ENCODE measurements around the gene SUSD1. TPM values are rescaled to one million over a fixed set of nuclear protein-coding genes. Genes with fewer than 3 reads are reported as not detected.

SUSD1 gene
- total RNA-seq, 1 experiment from 2014 or later = 24.6 TPM

DNA sequence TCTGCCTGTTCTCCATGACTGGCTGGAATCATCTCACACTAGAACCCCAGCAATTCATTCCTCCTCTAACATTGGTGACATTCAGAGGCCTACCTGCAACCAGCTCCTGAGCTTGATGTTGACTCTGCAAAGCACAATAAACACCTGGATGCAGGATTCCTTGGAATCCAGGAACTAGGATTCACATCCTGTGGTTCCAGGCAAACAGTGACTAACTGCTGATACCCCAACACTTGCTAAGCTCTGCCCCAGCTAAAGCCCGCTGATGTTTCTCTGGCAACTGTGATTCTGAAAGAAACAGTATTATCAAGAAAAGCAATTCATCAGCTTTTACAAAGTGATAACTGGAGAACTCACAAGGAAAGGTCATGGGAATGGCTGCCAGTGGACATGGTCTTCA is 29.2 kb downstream of the SUSD1 start:
- peaks cover 9% of the 10 kb centered on the region for H3K4me1 Mint-ChIP-seq (ENCODE audit: low read depth, unreplicated experiment)
- intact Hi-C loops (cut with micrococcal nuclease; ENCODE audit: unreplicated experiment) = no loop called here
- no TSS peak for BruUV-seq (replicated peaks)
- H3K27ac Mint-ChIP-seq (ENCODE audit: unreplicated experiment) = no peak overlapping the region
- CTCF ChIA-PET = no interaction called here
- H3K9me3 Mint-ChIP-seq (ENCODE audit: low read depth, unreplicated experiment) = no peaks in the 10 kb centered on the region
- DNase-seq = no peak
- peaks cover 8% of the 10 kb centered on the region for H3K36me3 Mint-ChIP-seq (ENCODE audit: insufficient read depth, unreplicated experiment)
- H3K27me3 Mint-ChIP-seq (ENCODE audit: unreplicated experiment) = no peaks in the 10 kb centered on the region
- no peak for TF ChIP-seq CTCF (IDR thresholded peaks at IDR 0.05; ENCODE audit: unreplicated experiment)
- H3K4me3 Mint-ChIP-seq (ENCODE audit: low read depth, unreplicated experiment) = no peak overlapping the region

DNA sequence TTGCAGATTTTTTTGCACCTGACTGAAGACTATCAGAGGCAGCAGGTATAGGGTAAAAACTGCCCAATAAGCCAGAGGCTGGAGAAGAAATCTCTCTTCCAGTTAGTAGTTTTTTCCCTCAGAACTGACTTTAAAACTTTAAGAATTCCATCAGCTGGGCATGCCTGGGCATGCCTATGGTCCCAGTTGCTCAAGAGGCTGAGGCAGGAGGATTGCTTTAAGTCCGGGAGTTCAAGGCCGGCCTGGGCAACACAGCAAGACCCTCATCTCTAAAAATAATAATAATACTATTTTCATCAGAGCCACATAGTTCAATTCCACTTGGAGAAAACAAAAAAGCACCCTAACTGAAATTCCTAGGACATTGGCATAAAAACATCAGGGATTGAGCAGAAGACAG is 30.3 kb downstream of the SUSD1 start:
- BruUV-seq (replicated peaks) = no TSS peak
- no peaks in the 10 kb centered on the region for H3K9me3 Mint-ChIP-seq (ENCODE audit: low read depth, unreplicated experiment)

GRCh38 chr9:112142420-112142819 is 32.7 kb downstream of the SUSD1 start:
- intact Hi-C loops (cut with micrococcal nuclease; ENCODE audit: unreplicated experiment) = no loop called here
- TF ChIP-seq CTCF (IDR thresholded peaks at IDR 0.05; ENCODE audit: unreplicated experiment) = no peak
- Mint-ChIP-seq H3K4me3 (ENCODE audit: low read depth, unreplicated experiment) (no peak overlapping the region), H3K4me1 (ENCODE audit: low read depth, unreplicated experiment) (peaks cover 9% of the 10 kb centered on the region), H3K9me3 (ENCODE audit: low read depth, unreplicated experiment) (no peaks in the 10 kb centered on the region), H3K36me3 (ENCODE audit: insufficient read depth, unreplicated experiment) (peaks cover 8% of the 10 kb centered on the region), H3K27ac (ENCODE audit: unreplicated experiment) (no peak overlapping the region), H3K27me3 (ENCODE audit: unreplicated experiment) (no peaks in the 10 kb centered on the region)
- no peak for DNase-seq
- CTCF ChIA-PET = interaction anchor here (0.6 kb wide), 1 partner anchor 9 kb away, joined by 7 read pairs; no protein-coding TSS in a partner anchor
- BruUV-seq (replicated peaks) = no TSS peak

More for the DNA sequence above, 30.3 kb downstream of the SUSD1 start:
- intact Hi-C loops (cut with micrococcal nuclease; ENCODE audit: unreplicated experiment) = no loop called here
- CTCF ChIA-PET = no interaction called here
- no peak for DNase-seq
- Mint-ChIP-seq H3K27ac (ENCODE audit: unreplicated experiment) (no peak overlapping the region), H3K4me3 (ENCODE audit: low read depth, unreplicated experiment) (no peak overlapping the region), H3K36me3 (ENCODE audit: insufficient read depth, unreplicated experiment) (peaks cover 8% of the 10 kb centered on the region), H3K4me1 (ENCODE audit: low read depth, unreplicated experiment) (peaks cover 9% of the 10 kb centered on the region), H3K27me3 (ENCODE audit: unreplicated experiment) (no peaks in the 10 kb centered on the region)
- no peak for TF ChIP-seq CTCF (IDR thresholded peaks at IDR 0.05; ENCODE audit: unreplicated experiment)

DNA sequence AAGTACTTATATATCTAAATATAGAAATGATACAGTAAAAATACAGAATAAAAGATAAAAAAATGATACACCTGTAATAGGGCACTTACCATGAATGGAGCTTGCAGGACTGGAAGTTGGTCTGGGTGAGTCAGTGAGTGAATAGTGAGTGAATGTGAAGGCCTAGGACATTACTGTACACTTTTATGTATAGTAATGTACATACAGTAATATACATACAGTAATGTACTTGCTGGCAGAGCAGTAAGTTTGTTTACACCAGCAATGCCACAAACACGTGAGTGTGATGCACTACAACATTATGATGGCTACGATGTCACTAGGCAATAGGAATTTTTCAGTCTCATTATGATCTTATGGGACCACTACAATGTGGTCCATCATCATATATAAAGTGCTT is 34.2 kb downstream of the SUSD1 start:
- TF ChIP-seq CTCF (IDR thresholded peaks at IDR 0.05; ENCODE audit: unreplicated experiment) = no peak
- Mint-ChIP-seq H3K4me1 (ENCODE audit: low read depth, unreplicated experiment) (no peaks in the 10 kb centered on the region), H3K36me3 (ENCODE audit: insufficient read depth, unreplicated experiment) (no peaks in the 10 kb centered on the region), H3K27me3 (ENCODE audit: unreplicated experiment) (no peaks in the 10 kb centered on the region), H3K27ac (ENCODE audit: unreplicated experiment) (no peak overlapping the region), H3K4me3 (ENCODE audit: low read depth, unreplicated experiment) (no peak overlapping the region), H3K9me3 (ENCODE audit: low read depth, unreplicated experiment) (no peaks in the 10 kb centered on the region)
- intact Hi-C loops (cut with micrococcal nuclease; ENCODE audit: unreplicated experiment) = no loop called here
- DNase-seq = no peak
- CTCF ChIA-PET = no interaction called here
- no TSS peak for BruUV-seq (replicated peaks)
